NK-92 (cell line): ENCODE results near the gene PIK3CB.
"Not testable (repeated sequence)": the region's sequence is repeated elsewhere in the genome, so short reads cannot be mapped to it uniquely, and the experiment has no call there.

ENCODE experiments used
- DNase-seq: peaks from one replicate; lab custom pipeline; 2025; ENCODE audit not compliant: unreplicated experiment; lab: John Stamatoyannopoulos, UW

Gene PIK3CB

GRCh38 chr3:138625707-138626365 lies 208.9 kb downstream of the PIK3CB start:
- no peak for DNase-seq

GRCh38 chr3:138624518-138624917 lies 210.2 kb downstream of the PIK3CB start:
- DNase-seq = no peak

- DNase-seq = no peak
Measured at GRCh38 chr3:138620431-138620830, 214.3 kb downstream of the PIK3CB start.

GRCh38 chr3:138615462-138615861 lies 219.3 kb downstream of the PIK3CB start:
- DNase-seq = no peak

GRCh38 chr3:138609898-138610266 lies 224.8 kb downstream of the PIK3CB start:
- DNase-seq = no peak

GRCh38 chr3:138608322-138609135 lies 226.2 kb downstream of the PIK3CB start, which contains the start of gene FAIM:
TSS of gene FAIM (plus strand) at chr3:138608771. CDS start at chr3:138619727, 10,956 bp downstream.
- DNase-seq = no peak

GRCh38 chr3:138604106-138604595 lies 230.6 kb downstream of the PIK3CB start:
- not testable (repeated sequence) for DNase-seq
